Mesothelial cell of epicardium (in vitro differentiated cells): ENCODE data around the gene ACVR1B. TPM values are rescaled to one million over a fixed set of nuclear protein-coding genes. Genes with fewer than 3 reads are reported as not detected.

Experiments used
- DNase-seq, 2 experiments: peaks; one replicate each; pipeline ENCODE4 v3.0.0; 2021; ENCODE audit warnings: low spot score in 2 of 2; ENCODE audit not compliant: unreplicated experiment in 2 of 2
- H3K27ac Mint-ChIP-seq: 2 replicates; pipeline ENCODE4 v1.8.0; 2021; ENCODE audit warnings: mixed read lengths
- H3K27me3 Mint-ChIP-seq: 2 replicates; pipeline ENCODE4 v1.8.0; 2021; ENCODE audit warnings: low read depth, mixed read lengths
- H3K36me3 Mint-ChIP-seq: 2 replicates; pipeline ENCODE4 v1.8.0; 2021; ENCODE audit warnings: mixed read lengths
- H3K4me1 Mint-ChIP-seq: 2 replicates; pipeline ENCODE4 v1.8.0; 2021; ENCODE audit warnings: mixed read lengths
- H3K4me3 Mint-ChIP-seq: 2 replicates; pipeline ENCODE4 v1.8.0; 2021; ENCODE audit warnings: mild to moderate bottlenecking, moderate library complexity, mixed read lengths
- H3K9me3 Mint-ChIP-seq: 2 replicates; pipeline ENCODE4 v1.8.0; 2021; ENCODE audit warnings: mixed read lengths
- CTCF ChIP-seq: fragments of 200-600 bp; sonication (generic); IDR thresholded peaks from one replicate; pipeline ENCODE4 v1.5.0; 2021; ENCODE audit warnings: antibody characterized with exemption; ENCODE audit not compliant: unreplicated experiment
- total RNA-seq: library from RNA; stranded (reverse); gene quantifications from 3 replicates; pipeline ENCODE4 v1.2.1, GENCODE V29; 2021

Gene ACVR1B
- total RNA-seq, 1 donor from 2014 or later, result 31.2 TPM

- DNase-seq, result no peak
- Mint-ChIP-seq H3K27ac (no peak overlapping the region), H3K27me3 (peaks cover 25% of the 10 kb centered on the region), H3K9me3 (no peaks in the 10 kb centered on the region), H3K4me3 (peak overlapping the region; percentile 63), H3K36me3 (no peaks in the 10 kb centered on the region), H3K4me1 (peaks cover 18% of the 10 kb centered on the region)
- TF ChIP-seq CTCF, result no peak
These were observed 71.3 kb downstream of the ACVR1B start for GRCh38 chr12:52022841-52023181.

DNA sequence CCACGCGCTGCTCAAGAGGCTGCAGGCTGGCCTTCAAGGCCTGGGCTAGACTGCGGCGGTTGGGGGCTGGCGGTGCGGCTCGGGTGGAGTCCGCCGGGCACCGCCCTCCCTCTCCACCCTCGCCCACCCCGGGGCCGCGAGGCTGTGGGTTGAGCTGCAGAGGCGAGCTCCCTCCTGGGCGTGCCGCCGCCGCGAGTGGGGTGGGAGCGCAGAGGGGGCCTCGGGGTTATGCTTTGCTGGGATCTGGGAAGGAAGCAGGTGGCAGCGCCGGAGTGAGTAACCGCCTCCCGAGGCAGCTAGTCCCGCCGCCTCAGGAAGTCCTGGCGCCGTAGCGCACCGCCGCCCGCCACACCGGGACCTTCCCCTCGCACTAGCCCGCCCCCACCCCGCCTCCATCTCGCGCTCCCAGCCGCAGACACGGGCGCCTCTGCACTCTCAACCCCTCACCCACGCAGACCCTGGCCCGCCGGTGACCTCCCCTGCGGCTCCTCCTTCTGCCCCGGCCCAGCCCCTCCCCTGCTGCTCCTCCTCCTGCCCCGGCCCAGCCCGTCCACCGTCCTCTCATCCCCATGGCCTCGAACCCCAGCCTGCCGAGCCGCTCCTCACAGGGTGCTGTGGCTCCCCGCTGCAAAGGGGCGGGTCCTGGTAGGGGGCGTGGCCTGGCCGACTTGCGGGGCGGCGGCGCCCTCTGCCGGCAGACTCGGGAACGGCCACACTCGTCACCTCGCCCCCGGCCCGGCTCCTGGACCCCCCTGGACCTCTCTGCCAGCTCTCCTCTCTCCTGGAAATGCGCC, 71.9 kb downstream of the ACVR1B start:
- Mint-ChIP-seq H3K9me3 (no peaks in the 10 kb centered on the region), H3K4me3 (peak overlapping the region; percentile 67), H3K4me1 (peaks cover 18% of the 10 kb centered on the region), H3K27me3 (peaks cover 25% of the 10 kb centered on the region), H3K27ac (peak overlapping the region; percentile 34), H3K36me3 (no peaks in the 10 kb centered on the region)
- DNase-seq, result peak; percentile 87 to 95
- peak; percentile 95 for TF ChIP-seq CTCF

DNA sequence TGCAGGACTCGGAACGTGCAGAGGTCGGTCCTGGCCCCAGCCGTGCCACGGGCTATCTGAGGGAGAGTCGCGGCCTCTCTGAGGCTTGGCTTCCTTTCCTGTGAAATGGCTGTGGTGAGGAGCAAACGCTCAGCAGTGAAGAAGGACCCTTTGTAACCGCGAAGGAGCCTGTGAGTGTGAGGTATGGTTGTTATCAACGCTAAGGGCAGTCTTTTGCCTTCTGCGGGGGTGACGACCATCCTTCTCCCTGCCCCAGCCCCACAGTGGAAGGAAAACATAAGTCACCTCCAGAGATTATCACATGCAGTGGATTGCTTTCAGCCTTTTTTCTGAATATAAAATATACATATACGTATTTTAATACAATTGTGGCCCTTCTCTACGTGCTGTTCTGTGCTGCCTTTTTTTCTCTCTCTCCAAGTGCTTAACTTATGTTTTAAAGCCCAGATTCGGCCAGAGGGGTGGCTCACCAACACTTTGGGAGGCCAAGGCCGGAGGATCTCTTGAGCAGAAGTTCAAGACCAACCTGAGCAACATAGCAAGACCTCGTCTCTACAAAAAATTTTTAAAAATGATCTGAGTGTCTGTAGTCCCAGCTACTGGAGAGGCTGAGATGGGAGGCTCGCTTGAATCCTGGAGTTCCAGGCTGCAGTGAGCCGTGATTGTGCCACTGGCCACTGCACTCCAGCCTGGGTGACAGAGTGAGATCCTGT, 72.6 kb downstream of the ACVR1B start:
- H3K27me3 Mint-ChIP-seq, result peaks cover 25% of the 10 kb centered on the region
- DNase-seq, result no peak
- peaks cover 18% of the 10 kb centered on the region for H3K4me1 Mint-ChIP-seq
- H3K9me3 Mint-ChIP-seq, result no peaks in the 10 kb centered on the region
- peak; percentile 58 for TF ChIP-seq CTCF
- peak overlapping the region; percentile 67 for H3K4me3 Mint-ChIP-seq
- no peaks in the 10 kb centered on the region for H3K36me3 Mint-ChIP-seq
- H3K27ac Mint-ChIP-seq, result peak overlapping the region; percentile 34

GRCh38 chr12:52024845-52025230, 73.3 kb downstream of the ACVR1B start:
- Mint-ChIP-seq H3K27me3 (peaks cover 27% of the 10 kb centered on the region), H3K36me3 (no peaks in the 10 kb centered on the region), H3K4me3 (no peak overlapping the region), H3K4me1 (peaks cover 21% of the 10 kb centered on the region), H3K9me3 (no peaks in the 10 kb centered on the region), H3K27ac (no peak overlapping the region)
- TF ChIP-seq CTCF, result no peak
- no peak for DNase-seq

DNA sequence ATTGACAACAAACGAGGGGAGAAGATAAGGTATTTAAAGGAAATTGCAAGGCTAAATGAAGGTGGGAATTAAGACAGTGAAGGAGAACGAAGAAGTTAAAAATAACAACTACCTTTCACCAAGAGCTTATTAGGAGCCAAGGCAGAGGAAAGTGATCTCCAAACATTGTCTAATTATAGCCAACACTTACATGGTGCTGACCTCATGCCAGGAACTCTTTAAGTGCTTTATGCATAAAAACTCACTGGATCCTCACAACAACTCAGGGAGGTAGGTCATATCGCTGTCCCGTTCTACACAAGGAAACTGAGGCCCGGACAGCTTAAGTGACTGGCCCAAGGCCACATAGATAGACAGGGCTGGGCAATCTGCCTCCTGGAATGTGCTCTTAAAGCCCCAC, 74.8 kb downstream of the ACVR1B start:
- no peaks in the 10 kb centered on the region for H3K9me3 Mint-ChIP-seq
- TF ChIP-seq CTCF, result no peak
- DNase-seq, result no peak
- H3K27ac Mint-ChIP-seq, result no peak overlapping the region
- peaks cover 14% of the 10 kb centered on the region for H3K4me1 Mint-ChIP-seq
- H3K27me3 Mint-ChIP-seq, result peaks cover 18% of the 10 kb centered on the region
- no peaks in the 10 kb centered on the region for H3K36me3 Mint-ChIP-seq
- no peak overlapping the region for H3K4me3 Mint-ChIP-seq
